Measurements from ENCODE around the gene OR2A12.

Gene OR2A12

DNA sequence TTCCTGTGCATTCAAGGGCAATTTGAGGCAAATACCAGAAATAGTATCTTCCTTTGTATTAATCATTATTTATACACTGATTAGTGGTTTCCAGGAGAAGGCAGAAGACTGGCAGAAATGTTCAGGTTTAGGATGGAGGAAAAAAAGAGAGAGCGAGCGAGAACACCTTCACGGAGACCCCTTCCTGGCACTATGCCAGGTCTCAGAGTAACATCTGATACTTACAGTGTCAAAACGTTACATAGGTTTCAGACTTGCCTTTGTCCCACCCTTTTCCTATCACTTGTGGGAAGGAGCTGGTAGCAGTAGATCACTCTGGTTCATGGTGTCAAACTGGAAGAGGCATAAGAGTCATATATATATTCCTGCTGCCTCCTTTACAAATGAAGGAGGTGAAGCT is 652 bp downstream of the OR2A12 start:
- TF ChIP-seq ZBTB7A (IDR thresholded peaks at IDR 0.05; ENCODE audit: low read depth) (no peak), NFIC (IDR thresholded peaks at IDR 0.05) (peak; percentile 29; the same call in 1 of the 2 replicates), CREB1 (IDR thresholded peaks at IDR 0.05; ENCODE audit: low read depth) (no peak), EP300 (IDR thresholded peaks at IDR 0.05; ENCODE audit: borderline replicate concordance) (no peak)

DNA sequence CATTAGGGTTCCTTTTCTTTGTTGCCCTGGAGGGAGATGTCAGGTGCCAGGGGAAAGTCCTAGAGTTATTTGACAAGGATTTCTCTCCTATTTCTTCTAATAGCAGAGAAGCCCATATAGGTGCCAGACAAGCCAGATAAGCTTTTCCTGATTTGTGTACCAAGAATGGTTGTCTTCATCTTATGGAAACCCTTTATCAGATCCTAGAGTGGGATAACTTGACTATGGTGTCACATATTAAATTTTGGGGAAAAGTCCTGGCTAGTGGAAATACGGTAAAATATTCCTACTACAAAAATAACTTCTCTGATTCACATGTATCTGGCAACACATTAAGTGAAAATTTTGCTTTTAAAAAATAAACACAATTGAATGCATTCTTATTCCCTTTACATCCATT is 1.2 kb downstream of the OR2A12 start:
- TF ChIP-seq YY1 (IDR thresholded peaks at IDR 0.05; ENCODE audit: low read depth) (no peak), TCF12 (IDR thresholded peaks at IDR 0.05; ENCODE audit: low read depth) (no peak), CEBPB (IDR thresholded peaks at IDR 0.05) (no peak), TEAD4 (IDR thresholded peaks at IDR 0.05) (no peak), RAD21 (IDR thresholded peaks at IDR 0.05; ENCODE audit: low read depth) (no peak), FOXM1 (IDR thresholded peaks at IDR 0.05; ENCODE audit: borderline replicate concordance, low read depth) (no peak), EP300 (IDR thresholded peaks at IDR 0.05; ENCODE audit: borderline replicate concordance) (no peak)
- TF ChIP-seq, protein P1, sequence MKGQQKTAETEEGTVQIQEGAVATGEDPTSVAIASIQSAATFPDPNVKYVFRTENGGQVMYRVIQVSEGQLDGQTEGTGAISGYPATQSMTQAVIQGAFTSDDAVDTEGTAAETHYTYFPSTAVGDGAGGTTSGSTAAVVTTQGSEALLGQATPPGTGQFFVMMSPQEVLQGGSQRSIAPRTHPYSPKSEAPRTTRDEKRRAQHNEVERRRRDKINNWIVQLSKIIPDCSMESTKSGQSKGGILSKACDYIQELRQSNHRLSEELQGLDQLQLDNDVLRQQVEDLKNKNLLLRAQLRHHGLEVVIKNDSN (IDR thresholded peaks at IDR 0.05) = no peak

DNA sequence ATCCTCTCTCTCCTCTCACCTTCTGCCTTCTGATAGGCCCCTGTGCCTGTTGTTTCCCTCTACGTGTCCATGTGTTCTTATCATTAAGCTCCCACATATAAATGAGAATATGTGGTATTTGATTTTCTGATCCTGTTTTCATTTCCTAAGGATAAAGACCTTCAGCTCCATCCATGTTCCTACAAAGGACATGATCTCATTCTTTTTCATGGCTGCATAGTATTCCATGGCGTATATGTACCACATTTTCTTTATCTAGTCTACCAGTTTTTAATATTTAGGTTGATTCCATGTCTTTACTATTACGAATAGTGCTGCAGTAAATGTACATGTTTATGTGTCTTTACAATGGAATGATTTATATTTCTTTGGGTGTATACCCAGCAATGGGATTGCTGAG is 4.6 kb downstream of the OR2A12 start:
- TF ChIP-seq NFIC (IDR thresholded peaks at IDR 0.05) = no peak
- TF ChIP-seq TAF1 (IDR thresholded peaks at IDR 0.05; ENCODE audit: low read depth) = no peak
- TF ChIP-seq CEBPB (IDR thresholded peaks at IDR 0.05) = no peak
- TF ChIP-seq, protein P1 (IDR thresholded peaks at IDR 0.05) = no peak
- TF ChIP-seq TEAD4 (IDR thresholded peaks at IDR 0.05) = no peak

DNA sequence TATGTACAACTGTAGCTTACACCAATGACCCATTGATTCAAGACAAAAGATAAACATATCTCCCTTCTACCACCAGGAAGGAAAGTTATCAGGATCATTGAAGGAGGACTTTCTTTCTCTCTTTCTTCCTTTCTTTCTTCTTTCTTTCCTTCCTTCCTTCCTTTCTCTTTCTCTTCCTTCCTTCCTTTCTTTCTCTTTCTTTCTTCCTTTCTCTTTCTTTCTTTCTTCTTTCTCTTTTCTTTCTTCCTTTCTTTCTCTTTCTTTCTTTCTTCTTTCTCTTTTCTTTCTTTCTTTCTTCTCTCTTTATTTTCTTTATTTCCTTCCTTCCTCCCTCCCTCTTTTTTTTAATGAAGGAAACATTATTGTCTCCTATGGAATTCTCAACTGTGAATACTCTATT is 12.7 kb downstream of the OR2A12 start:
- TF ChIP-seq TCF12 (IDR thresholded peaks at IDR 0.05; ENCODE audit: low read depth) = no peak

DNA sequence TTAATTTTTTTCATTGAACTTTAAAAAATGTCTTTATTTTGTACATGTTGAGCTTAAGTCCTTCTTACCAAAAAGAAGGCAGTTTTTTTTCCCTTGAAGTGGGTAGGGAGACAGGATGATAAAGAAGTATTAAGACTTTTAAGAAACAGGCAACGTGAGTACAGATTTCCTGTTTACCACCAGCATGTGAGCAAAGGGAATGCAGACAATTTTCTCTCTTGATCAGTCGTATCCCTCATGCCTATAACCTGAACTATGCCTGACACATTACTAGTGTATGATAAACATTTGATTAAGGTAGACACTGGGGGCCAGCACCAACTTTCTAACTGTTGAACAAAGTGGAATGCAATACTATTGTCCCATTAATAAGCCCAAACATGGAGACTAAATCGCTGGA is 14.5 kb downstream of the OR2A12 start:
- no peak for TF ChIP-seq EP300 (IDR thresholded peaks at IDR 0.05; ENCODE audit: borderline replicate concordance)
- TF ChIP-seq, protein P1 (IDR thresholded peaks at IDR 0.05) = no peak
- TF ChIP-seq FOXM1 (IDR thresholded peaks at IDR 0.05; ENCODE audit: borderline replicate concordance, low read depth) = no peak
- no peak for TF ChIP-seq CREB1 (IDR thresholded peaks at IDR 0.05; ENCODE audit: low read depth)
- TF ChIP-seq TAF1 (IDR thresholded peaks at IDR 0.05; ENCODE audit: low read depth) = no peak
- TF ChIP-seq, protein P2, sequence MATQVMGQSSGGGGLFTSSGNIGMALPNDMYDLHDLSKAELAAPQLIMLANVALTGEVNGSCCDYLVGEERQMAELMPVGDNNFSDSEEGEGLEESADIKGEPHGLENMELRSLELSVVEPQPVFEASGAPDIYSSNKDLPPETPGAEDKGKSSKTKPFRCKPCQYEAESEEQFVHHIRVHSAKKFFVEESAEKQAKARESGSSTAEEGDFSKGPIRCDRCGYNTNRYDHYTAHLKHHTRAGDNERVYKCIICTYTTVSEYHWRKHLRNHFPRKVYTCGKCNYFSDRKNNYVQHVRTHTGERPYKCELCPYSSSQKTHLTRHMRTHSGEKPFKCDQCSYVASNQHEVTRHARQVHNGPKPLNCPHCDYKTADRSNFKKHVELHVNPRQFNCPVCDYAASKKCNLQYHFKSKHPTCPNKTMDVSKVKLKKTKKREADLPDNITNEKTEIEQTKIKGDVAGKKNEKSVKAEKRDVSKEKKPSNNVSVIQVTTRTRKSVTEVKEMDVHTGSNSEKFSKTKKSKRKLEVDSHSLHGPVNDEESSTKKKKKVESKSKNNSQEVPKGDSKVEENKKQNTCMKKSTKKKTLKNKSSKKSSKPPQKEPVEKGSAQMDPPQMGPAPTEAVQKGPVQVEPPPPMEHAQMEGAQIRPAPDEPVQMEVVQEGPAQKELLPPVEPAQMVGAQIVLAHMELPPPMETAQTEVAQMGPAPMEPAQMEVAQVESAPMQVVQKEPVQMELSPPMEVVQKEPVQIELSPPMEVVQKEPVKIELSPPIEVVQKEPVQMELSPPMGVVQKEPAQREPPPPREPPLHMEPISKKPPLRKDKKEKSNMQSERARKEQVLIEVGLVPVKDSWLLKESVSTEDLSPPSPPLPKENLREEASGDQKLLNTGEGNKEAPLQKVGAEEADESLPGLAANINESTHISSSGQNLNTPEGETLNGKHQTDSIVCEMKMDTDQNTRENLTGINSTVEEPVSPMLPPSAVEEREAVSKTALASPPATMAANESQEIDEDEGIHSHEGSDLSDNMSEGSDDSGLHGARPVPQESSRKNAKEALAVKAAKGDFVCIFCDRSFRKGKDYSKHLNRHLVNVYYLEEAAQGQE (IDR thresholded peaks at IDR 0.05; ENCODE audit: low read depth) = no peak
- TF ChIP-seq YY1 (IDR thresholded peaks at IDR 0.05; ENCODE audit: low read depth) = no peak
- no peak for TF ChIP-seq RAD21 (IDR thresholded peaks at IDR 0.05; ENCODE audit: low read depth)
- no peak for TF ChIP-seq TCF12 (IDR thresholded peaks at IDR 0.05; ENCODE audit: low read depth)
- TF ChIP-seq EGR1 (IDR thresholded peaks at IDR 0.05) = no peak
- no peak for TF ChIP-seq TEAD4 (IDR thresholded peaks at IDR 0.05)
- no peak for TF ChIP-seq ZBTB7A (IDR thresholded peaks at IDR 0.05; ENCODE audit: low read depth)
- TF ChIP-seq, protein P3, sequence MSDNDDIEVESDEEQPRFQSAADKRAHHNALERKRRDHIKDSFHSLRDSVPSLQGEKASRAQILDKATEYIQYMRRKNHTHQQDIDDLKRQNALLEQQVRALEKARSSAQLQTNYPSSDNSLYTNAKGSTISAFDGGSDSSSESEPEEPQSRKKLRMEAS (IDR thresholded peaks at IDR 0.05) = no peak
- no peak for TF ChIP-seq CEBPB (IDR thresholded peaks at IDR 0.05)
- no peak for TF ChIP-seq NFIC (IDR thresholded peaks at IDR 0.05)

DNA sequence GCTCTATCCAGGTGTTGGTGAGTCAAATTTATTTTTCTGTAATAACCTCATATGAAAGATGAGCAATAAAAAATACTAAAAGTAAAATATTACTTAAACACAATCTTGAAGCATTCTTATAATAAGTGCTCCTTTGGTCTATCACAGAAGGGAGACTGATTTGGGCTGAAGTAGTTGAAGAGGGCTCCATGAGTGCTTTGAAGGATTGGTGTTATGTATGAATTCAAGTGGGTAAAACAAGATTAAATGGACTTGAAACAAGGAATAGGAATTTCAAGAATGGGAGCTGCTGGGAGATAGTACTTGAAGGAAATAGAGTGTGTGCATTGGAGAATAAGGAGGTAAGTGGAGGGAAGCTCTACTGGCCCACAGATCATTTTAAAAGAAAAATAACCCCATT is 16.0 kb downstream of the OR2A12 start:
- TF ChIP-seq TAF1 (IDR thresholded peaks at IDR 0.05; ENCODE audit: low read depth) (no peak), EGR1 (IDR thresholded peaks at IDR 0.05) (no peak)

DNA sequence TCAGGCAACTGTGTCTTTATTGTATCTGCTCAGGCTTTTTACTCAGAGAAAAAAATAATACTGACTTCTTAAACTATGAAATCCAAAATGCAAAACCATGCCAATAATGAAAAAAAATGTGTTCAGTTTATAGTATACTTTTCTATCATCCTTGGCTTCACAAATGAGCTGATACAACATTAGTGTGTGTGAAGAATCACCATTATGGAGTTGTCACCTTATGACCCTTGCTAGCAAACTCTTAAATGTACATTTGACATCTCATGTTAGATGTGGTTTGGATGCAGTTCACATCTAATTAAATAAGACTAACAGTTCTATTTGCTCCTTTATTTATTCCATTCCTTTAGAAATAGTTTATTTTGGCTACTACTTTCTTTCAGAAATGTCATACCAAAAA is 19.1 kb downstream of the OR2A12 start:
- TF ChIP-seq CEBPB (IDR thresholded peaks at IDR 0.05) = no peak
- TF ChIP-seq, protein P1 (IDR thresholded peaks at IDR 0.05) = no peak
- TF ChIP-seq CREB1 (IDR thresholded peaks at IDR 0.05; ENCODE audit: low read depth) = no peak
- TF ChIP-seq, protein P3 (IDR thresholded peaks at IDR 0.05) = no peak
- no peak for TF ChIP-seq TAF1 (IDR thresholded peaks at IDR 0.05; ENCODE audit: low read depth)
- no peak for TF ChIP-seq EGR1 (IDR thresholded peaks at IDR 0.05)
- no peak for TF ChIP-seq NFIC (IDR thresholded peaks at IDR 0.05)

DNA sequence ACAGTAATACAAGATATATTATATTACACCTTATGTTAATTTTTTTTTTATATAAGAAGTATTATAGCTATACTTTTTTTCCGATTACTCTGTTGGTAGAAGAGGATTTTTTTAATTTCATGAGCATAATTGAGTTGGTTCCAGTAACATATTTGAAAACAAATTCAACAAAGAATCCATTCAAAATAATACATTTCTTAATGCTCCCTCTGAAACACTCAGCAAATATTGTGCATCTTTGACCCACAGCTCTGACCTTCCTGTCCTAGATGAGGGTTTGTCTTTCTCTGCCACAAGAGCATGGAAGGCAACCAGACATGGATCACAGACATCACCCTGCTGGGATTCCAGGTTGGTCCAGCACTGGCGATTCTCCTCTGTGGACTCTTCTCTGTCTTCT is 23.2 kb downstream of the OR2A12 start, which contains the start of gene OR2A2:
TSS of gene OR2A2 (plus strand) at position 301 of the 400 bp plus-strand sequence. CDS start at position 301, 0 bp downstream.
- TF ChIP-seq, protein P3 (IDR thresholded peaks at IDR 0.05) = no peak
- TF ChIP-seq TEAD4 (IDR thresholded peaks at IDR 0.05) = no peak
- TF ChIP-seq RAD21 (IDR thresholded peaks at IDR 0.05; ENCODE audit: low read depth) = no peak
- no peak for TF ChIP-seq FOXM1 (IDR thresholded peaks at IDR 0.05; ENCODE audit: borderline replicate concordance, low read depth)
- no peak for TF ChIP-seq YY1 (IDR thresholded peaks at IDR 0.05; ENCODE audit: low read depth)
- TF ChIP-seq TAF1 (IDR thresholded peaks at IDR 0.05; ENCODE audit: low read depth) = no peak
- TF ChIP-seq EGR1 (IDR thresholded peaks at IDR 0.05) = no peak
- TF ChIP-seq, protein P1 (IDR thresholded peaks at IDR 0.05) = no peak
- no peak for TF ChIP-seq CEBPB (IDR thresholded peaks at IDR 0.05)
- TF ChIP-seq CREB1 (IDR thresholded peaks at IDR 0.05; ENCODE audit: low read depth) = no peak
- TF ChIP-seq ZBTB7A (IDR thresholded peaks at IDR 0.05; ENCODE audit: low read depth) = no peak
- no peak for TF ChIP-seq TCF12 (IDR thresholded peaks at IDR 0.05; ENCODE audit: low read depth)
- TF ChIP-seq, protein P2 (IDR thresholded peaks at IDR 0.05; ENCODE audit: low read depth) = no peak
- no peak for TF ChIP-seq NFIC (IDR thresholded peaks at IDR 0.05)
- TF ChIP-seq EP300 (IDR thresholded peaks at IDR 0.05; ENCODE audit: borderline replicate concordance) = no peak
